Activated CD4-positive, CD25-positive, alpha-beta regulatory T cell treated with anti-CD3 and anti-CD28 coated beads, Interleukin-2, amount 50 U/mL, for 24 hours (primary cell): Measurements from ENCODE around the gene ENPEP.

Experiments
- ATAC-seq, 2 donors: fragments of 150-1000 bp; cut with Tn5 transposase; one replicate each; pipeline ENCODE4 v1.10.0; 2021; ENCODE audit warnings: mild to moderate bottlenecking in 1 of 2, moderate library complexity in 1 of 2

ENPEP gene

DNA sequence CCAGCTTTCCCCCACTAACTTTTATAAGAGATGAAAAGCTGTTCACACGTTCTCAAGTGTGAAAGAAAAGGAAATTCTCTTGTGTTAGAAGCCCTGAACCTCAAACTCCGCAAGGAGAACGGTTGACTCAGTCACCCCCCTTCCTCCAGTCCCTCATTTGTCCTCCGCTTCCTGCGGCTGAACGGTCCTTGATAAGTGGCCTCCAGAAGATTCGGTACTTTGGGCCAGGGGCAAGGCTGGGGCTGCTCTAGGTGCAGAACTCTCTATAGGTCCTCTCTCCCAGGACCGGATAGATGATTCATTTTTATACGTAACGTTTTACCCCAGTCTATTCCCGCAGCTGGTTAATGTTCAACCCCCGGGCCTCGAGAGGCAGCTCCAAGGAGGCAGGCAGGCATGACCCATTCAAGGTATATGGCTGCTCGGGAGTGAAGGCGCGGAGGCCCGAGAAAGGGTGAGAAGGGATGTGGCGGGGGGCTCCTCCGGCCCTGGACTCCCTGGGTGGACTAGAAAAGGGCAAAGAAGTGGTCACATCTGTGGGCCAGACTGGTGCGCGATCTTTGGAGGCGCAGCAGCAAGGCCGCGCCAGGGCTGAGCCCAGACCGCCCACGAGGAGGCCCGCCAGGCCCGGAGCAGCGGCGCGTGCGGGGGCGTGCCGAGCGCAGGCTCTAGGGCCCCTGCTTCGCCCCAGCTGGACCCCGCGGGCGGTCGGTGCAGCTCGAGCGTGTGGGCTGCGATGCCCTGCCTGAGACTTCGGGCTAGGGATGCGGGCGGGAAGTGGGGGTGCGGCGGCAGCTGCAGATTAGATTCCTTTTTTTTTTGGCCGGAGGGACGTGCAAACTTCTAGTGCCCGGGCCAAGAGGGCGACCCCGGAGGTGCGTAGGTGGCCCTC lies 135.2 kb downstream of the ENPEP start:
- ATAC-seq = no peak

DNA sequence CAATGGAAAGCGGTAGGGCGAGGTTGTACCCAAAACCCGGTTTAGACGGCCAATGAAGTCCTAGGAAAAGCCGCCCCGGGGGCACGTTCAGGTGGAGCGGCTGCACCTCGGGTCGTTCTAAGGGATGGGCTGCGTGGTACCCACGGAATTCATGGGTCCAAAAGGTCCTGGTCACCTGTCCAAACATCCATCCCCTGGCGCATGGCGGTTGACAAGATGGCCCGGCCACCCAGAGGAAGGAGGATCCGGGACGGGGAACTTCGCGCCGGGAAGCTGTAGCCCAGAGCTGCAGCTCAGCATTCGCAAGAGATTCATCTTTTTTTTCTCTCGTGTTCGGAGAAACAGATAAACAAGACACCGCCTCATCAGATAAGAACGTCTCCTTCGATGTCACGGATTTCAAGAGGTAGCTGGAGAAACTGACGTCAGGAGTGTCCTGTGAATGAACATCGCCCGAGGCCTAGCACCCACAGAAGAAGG lies 136.1 kb downstream of the ENPEP start:
- no peak for ATAC-seq

DNA sequence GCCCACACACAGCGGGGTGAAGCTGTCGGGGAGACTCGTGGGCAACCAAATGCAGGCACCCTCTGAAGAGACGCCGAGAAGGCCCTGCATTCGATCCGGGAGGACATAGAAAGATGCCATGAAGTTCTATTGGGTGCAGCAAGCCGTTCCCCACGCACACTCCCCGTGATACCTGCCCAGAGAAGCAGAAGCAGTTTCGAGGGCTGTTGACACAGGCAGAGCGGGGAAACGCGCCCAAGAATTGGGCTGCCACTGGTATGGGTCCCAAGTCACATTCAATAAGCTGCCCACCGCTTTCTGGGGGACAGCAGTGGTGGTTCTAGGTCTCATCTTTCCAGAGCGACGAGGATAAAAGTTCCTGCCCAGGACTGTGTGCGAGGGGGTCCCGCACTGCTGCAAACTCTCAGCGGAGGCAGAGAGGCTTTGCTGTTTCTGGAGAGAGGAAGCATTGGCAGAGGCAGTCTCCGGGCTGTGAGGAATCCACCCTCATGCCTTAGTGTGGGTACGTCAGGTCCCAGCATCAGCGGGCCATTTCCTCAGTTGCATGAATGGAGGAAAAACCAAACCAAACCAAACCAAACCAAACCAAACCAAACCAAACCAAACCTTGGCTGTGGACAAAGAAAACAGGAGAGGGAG lies 136.8 kb downstream of the ENPEP start:
- ATAC-seq = no peak

DNA sequence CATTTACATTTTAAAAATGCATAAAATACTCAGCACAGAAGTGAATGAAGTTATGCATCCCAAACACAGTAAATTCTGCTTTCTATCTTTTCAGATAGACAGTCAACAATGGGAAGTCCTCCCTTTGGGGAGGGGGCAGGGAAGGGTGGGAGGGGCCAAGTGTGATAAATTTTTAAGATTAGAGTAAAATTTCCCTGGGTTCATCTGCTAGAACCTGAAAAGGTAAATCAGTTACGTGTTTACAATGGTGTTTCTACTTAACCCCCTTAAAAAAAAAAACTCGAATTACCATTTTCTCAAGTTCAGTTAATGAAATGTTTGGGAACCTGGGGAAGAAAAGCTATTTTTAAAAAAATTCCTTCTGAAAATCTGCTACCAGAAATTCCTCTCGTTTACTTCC lies 137.8 kb downstream of the ENPEP start:
- no peak for ATAC-seq

DNA sequence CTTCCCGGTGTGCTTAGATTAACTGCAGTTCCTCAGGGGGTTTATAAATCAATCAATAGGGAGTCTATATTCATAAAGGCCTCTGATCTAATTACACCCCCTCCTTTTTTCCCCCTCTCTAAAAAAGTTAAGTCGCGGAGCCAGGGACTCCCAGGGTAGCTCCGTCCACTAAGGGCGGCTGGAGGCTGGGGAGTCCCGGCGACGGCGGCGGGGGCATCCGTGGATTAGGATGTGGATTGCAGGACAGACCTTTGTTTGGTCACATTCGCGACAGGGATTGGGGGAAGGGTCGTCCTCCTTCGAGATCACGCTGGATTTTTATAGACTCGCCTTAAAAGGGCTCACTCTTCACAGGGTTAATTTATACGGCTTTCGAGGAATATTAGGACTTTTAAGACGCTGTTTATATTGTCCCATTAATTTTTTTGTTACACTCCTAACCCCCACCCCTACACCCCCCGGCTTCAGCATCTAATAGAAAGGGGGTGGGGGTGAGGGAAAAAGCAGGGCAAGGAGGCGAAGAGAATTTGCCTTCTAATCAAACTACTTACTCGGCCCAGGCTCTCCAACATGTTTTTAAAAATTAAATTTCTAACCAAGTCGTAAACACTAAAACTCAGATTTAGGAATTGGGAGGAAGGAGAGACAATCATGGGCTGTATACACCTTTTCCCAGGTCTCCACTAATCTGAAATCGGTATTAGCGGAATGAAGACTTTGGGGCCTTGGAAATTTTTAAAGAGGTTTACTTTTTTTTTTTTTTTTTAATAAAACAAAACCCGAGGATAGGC lies 138.4 kb downstream of the ENPEP start:
- ATAC-seq = no peak
